ENCODE measurements around the gene MTHFD1L.
"Not testable (repeated sequence)": the region's sequence is repeated elsewhere in the genome, so short reads cannot be mapped to it uniquely, and the experiment has no call there.

DNA sequence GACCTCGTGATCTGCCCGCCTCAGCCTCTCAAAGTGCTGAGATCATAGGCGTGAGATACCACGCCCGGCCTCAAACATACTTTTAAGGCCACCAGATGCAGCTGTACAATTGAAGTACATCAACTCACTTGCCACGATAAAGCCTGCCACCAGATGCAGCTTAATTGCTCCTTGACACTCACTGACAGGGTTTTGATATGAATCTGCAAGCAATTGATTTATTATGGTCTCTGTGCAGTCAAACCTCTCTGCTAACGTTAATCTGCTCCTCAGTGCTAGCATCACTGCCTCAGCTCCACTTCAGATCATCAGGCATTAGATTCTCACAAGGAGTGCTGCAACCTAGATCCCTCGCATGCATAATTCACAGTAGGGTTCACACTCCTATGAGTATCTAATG, 48.9 kb upstream of the MTHFD1L start:
- not testable (repeated sequence) for TF ChIP-seq CTCF (conservative IDR thresholded peaks at IDR 0.05 in 1 of 2, IDR thresholded peaks at IDR 0.05 in 1 of 2; ENCODE audit: extremely low read depth in 1 of 2, insufficient read depth in 1 of 2, low read depth in 1 of 2, low read length in 2 of 2); EZH2 (IDR thresholded peaks at IDR 0.05; ENCODE audit: borderline replicate concordance, low read length)

Measured in mammary epithelial cell (primary cell).